GM19452 (cell line): ENCODE data around the gene L1CAM.

Experiments used
- ATAC-seq: cut with Tn5 transposase; IDR thresholded peaks from one replicate; pipeline ENCODE4 v1.9.1; 2021; ENCODE audit not compliant: unreplicated experiment

The L1CAM gene

GRCh38 chrX:153866302-153867019 lies 19.5 kb downstream of the L1CAM start:
- no peak for ATAC-seq

- ATAC-seq = no peak
These were observed 20.3 kb downstream of the L1CAM start for GRCh38 chrX:153865685-153866084.

GRCh38 chrX:153865321-153865580 lies 20.7 kb downstream of the L1CAM start:
- ATAC-seq = no peak

GRCh38 chrX:153864561-153865320 lies 21.2 kb downstream of the L1CAM start:
- no peak for ATAC-seq

- ATAC-seq = no peak
These were observed 21.9 kb downstream of the L1CAM start for GRCh38 chrX:153864101-153864500.

- no peak for ATAC-seq
These were observed 22.6 kb downstream of the L1CAM start for GRCh38 chrX:153863251-153863991.

- no peak for ATAC-seq
These were observed 23.4 kb downstream of the L1CAM start for GRCh38 chrX:153862369-153863250.

GRCh38 chrX:153861733-153862310 lies 24.2 kb downstream of the L1CAM start:
- ATAC-seq = no peak

GRCh38 chrX:153861151-153861550 lies 24.8 kb downstream of the L1CAM start:
- no peak for ATAC-seq

- ATAC-seq = no peak
These were observed 28.5 kb downstream of the L1CAM start for GRCh38 chrX:153857348-153857903.

GRCh38 chrX:153854702-153855101 lies 31.3 kb downstream of the L1CAM start:
- ATAC-seq = no peak

GRCh38 chrX:153853902-153854267 lies 32.1 kb downstream of the L1CAM start:
- ATAC-seq = no peak

- no peak for ATAC-seq
These were observed 32.6 kb downstream of the L1CAM start for GRCh38 chrX:153853180-153853901.

- ATAC-seq = no peak
These were observed 34.0 kb downstream of the L1CAM start for GRCh38 chrX:153851981-153852380.

- ATAC-seq = no peak
These were observed 37.6 kb downstream of the L1CAM start for GRCh38 chrX:153848325-153848724.

- no peak for ATAC-seq
These were observed 40.1 kb downstream of the L1CAM start for GRCh38 chrX:153845842-153846241.

GRCh38 chrX:153845195-153845594 lies 40.8 kb downstream of the L1CAM start:
- ATAC-seq = no peak

GRCh38 chrX:153844509-153845082 lies 41.4 kb downstream of the L1CAM start:
- no peak for ATAC-seq

- no peak for ATAC-seq
These were observed 49.1 kb downstream of the L1CAM start for GRCh38 chrX:153836921-153837320.
